Measurements from ENCODE around the gene FRA10AC1.

GRCh38 chr10:93751832-93752231 is 49.4 kb upstream of the FRA10AC1 start:
- TF ChIP-seq CTCF (IDR thresholded peaks at IDR 0.05) (no peak), POLR2A (IDR thresholded peaks at IDR 0.05) (no peak)

Measured in testis (tissue), 2 donors.